Measurements from ENCODE around the gene SRGAP3.

GRCh38 chr3:8997151-8997550, 252.3 kb downstream of the SRGAP3 start:
- TF ChIP-seq, protein P1, sequence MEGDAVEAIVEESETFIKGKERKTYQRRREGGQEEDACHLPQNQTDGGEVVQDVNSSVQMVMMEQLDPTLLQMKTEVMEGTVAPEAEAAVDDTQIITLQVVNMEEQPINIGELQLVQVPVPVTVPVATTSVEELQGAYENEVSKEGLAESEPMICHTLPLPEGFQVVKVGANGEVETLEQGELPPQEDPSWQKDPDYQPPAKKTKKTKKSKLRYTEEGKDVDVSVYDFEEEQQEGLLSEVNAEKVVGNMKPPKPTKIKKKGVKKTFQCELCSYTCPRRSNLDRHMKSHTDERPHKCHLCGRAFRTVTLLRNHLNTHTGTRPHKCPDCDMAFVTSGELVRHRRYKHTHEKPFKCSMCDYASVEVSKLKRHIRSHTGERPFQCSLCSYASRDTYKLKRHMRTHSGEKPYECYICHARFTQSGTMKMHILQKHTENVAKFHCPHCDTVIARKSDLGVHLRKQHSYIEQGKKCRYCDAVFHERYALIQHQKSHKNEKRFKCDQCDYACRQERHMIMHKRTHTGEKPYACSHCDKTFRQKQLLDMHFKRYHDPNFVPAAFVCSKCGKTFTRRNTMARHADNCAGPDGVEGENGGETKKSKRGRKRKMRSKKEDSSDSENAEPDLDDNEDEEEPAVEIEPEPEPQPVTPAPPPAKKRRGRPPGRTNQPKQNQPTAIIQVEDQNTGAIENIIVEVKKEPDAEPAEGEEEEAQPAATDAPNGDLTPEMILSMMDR (IDR thresholded peaks at IDR 0.05), result no peak
- TF ChIP-seq POLR2A (IDR thresholded peaks at IDR 0.05), result no peak

Measured in testis (tissue), 2 donors.